Astrocyte of the spinal cord (primary cell): ENCODE data around the gene EIF2AK2.

ENCODE experiments used
- DNase-seq: peaks from one replicate; pipeline ENCODE4 v3.0.0; 2011; ENCODE audit warnings: low read depth, low spot score
- H3K4me3 ChIP-seq: 2 replicates; pipeline ENCODE4 v1.5.1; 2011; ENCODE audit warnings: low read depth, mild to moderate bottlenecking, low read length, moderate library complexity
- in situ Hi-C: cut with HindIII; loops from 2 replicates; pipeline ENCODE4 v1.10.0; 2017; ENCODE audit warnings: low sequenced_read_pairs
- TF ChIP-seq, protein P1 (sequence below): IDR thresholded peaks from 2 replicates; pipeline ENCODE4 v1.5.1; 2012; ENCODE audit warnings: low read depth, mild to moderate bottlenecking, low read length, inconsistent platforms

The EIF2AK2 gene

DNA sequence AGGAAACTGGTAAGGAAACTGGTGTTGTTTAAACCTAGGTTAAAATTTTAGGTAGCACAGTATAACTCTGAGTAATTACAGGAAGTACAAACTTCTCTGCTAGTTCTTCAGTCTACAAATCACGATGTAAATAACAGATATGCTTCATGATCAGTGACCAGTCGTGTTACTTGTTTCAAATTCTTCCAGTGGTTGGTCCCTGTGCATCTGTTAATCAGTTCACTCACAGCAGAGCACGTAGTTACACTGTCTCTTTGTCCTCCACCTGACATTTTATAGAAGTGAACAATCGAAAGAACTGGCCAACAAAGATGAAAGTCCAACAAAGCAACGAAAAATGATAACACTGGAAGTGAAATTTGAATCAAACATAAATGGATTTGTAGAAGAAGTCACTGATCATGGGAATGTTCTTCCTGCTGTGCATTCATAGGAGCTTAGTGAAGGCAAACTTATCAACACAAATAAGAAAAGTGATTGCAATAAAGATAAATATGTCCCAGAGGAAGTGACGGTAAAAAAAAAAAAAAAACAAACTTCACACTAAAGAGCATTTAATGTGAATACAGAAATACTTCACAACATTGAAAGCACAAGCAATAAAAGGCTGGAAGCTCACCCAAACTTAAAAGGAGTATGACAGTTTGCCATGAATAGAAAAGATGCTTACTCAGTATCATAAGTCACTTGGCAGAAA is 7.0 kb downstream of the EIF2AK2 start:
- no peak overlapping the region for H3K4me3 ChIP-seq
- TF ChIP-seq, protein P1, sequence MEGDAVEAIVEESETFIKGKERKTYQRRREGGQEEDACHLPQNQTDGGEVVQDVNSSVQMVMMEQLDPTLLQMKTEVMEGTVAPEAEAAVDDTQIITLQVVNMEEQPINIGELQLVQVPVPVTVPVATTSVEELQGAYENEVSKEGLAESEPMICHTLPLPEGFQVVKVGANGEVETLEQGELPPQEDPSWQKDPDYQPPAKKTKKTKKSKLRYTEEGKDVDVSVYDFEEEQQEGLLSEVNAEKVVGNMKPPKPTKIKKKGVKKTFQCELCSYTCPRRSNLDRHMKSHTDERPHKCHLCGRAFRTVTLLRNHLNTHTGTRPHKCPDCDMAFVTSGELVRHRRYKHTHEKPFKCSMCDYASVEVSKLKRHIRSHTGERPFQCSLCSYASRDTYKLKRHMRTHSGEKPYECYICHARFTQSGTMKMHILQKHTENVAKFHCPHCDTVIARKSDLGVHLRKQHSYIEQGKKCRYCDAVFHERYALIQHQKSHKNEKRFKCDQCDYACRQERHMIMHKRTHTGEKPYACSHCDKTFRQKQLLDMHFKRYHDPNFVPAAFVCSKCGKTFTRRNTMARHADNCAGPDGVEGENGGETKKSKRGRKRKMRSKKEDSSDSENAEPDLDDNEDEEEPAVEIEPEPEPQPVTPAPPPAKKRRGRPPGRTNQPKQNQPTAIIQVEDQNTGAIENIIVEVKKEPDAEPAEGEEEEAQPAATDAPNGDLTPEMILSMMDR: no peak
- in situ Hi-C loops: no loop called here
- no peak for DNase-seq

DNA sequence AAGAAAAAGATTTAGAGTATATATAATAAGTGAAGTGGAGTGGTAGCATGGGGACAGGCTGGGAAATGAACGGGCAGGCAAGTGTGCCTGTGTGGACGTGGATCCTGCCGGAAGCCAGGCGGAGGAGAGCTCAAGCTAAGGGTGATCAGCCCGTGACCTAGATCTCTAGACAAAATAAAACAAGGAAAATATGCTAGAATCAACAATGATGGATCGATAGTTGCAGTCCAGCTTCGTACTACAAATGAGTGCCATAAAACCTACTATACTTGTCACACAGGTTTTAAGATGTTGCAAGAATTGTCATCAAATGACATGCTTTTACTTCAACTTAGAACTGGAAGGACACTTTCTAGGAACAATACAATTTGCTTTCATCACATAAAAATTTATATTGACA is 8.5 kb downstream of the EIF2AK2 start:
- no peak overlapping the region for H3K4me3 ChIP-seq
- no peak for DNase-seq
- in situ Hi-C loops: no loop called here
- TF ChIP-seq, protein P1: no peak

DNA sequence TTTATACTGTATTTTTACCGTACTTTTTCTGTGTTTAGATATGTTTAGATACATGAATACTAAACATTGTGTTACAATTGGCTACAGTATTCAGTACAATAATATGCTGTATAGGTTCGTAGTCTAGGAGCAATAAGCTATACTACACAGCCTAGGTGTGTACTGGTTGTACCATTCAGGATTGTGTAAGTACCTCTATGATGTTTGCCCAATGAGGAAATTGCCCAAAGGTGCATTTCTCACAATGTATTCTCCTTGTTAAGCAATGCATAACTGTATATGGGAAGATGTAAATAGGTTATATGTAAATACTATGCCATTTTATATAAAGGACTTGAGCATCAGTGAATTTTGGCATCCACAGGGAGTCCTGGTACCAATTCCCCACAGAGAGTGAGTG is 10.7 kb downstream of the EIF2AK2 start:
- no peak overlapping the region for H3K4me3 ChIP-seq
- no peak for DNase-seq
- TF ChIP-seq, protein P1: no peak
- in situ Hi-C loops: no loop called here

DNA sequence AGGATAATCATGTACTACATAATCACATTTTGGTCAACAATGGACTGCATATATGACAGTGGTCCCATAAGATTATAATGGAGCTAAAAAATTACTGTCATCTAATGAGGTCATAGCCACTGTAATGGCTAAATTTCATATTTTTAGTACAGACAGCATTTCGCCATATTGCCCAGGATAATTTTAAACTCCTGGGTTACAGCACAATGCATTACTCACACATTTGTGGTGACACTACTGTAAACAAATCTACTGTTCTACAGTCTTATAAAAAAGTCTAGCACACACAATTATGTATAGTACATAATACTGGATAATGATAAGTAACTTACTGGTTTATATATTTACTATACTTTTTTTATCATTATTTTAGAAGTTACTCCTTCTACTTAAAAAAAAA is 12.8 kb downstream of the EIF2AK2 start:
- H3K4me3 ChIP-seq: no peak overlapping the region
- in situ Hi-C loops: no loop called here
- DNase-seq: no peak
- TF ChIP-seq, protein P1: no peak

DNA sequence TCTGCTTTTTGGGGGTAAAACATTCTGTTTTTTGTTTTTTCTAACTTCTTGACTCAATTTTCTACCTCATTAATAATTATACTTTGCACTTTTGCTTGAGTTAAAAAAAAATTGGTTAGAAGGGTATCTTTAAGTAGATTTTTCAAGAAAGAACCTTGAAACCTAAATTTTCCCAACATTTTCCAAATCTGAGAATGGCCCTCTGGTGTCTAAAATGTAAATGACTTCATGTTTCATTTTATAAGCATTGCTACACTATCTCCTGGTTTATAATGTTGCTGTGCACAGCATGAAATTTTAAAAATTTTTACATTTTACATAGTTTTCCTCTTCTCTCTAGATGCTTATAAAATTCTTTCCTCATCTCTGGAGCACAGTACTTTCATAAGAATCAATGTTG is 14.2 kb downstream of the EIF2AK2 start:
- in situ Hi-C loops: no loop called here

DNA sequence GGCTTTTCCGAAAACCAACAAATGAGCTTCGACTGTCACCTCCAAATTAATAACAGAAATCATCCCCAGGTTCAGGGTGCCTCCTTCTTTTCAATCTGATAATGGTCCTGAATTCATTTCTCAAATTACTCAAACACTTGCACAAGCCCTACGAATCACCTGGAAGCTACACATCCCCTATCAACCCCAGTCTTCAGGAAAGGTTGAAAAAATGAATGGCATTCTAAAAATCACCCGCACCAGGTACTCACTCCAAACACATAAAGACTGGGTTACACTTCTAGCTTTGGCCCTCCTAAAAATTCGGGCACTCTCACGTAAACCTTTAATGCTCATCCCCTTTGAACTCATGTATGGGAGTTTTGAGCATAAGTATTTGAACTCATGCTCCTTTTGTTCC is 23.9 kb downstream of the EIF2AK2 start:
- no peak overlapping the region for H3K4me3 ChIP-seq
- in situ Hi-C loops: no loop called here
- TF ChIP-seq, protein P1: no peak
- DNase-seq: no peak

More for the DNA sequence above, 14.2 kb downstream of the EIF2AK2 start:
- TF ChIP-seq, protein P1: no peak
- no peak for DNase-seq
- no peak overlapping the region for H3K4me3 ChIP-seq

DNA sequence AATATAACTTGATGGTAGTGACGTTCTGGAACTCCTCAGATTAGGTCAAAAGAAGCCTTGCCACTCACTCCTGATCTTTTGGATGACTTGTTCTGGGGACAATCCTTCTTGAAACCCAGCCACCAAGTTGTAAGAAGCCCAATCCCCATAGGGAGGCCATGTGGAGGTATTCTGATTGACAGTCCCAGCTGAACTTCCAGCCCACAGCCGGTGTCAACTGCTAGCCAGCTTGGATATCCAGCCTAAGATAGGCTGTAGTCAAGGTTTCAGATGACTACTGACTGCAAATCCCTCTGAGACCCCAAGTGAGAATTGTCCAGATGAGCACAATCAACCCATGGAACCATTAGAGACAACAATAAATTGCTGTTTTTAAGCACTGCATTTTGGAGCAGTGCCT is 31.4 kb downstream of the EIF2AK2 start:
- no peak for DNase-seq
- in situ Hi-C loops: no loop called here
- no peak overlapping the region for H3K4me3 ChIP-seq
- TF ChIP-seq, protein P1: no peak
